Islet precursor cell (in vitro differentiated cells): Measurements from ENCODE around the gene BCAS1.
A peak's percentile ranks its signal among the peaks of the same experiment; 100 is the strongest.
"Not testable (repeated sequence)": the region's sequence is repeated elsewhere in the genome, so short reads cannot be mapped to it uniquely, and the experiment has no call there.

Experiments used
- DNase-seq: peaks from one replicate; pipeline ENCODE4 v3.0.0-alpha.2; 2018

BCAS1 gene

GRCh38 chr20:53939572-53940359 is 130.6 kb downstream of the BCAS1 start:
- DNase-seq = peak; percentile 95

DNA sequence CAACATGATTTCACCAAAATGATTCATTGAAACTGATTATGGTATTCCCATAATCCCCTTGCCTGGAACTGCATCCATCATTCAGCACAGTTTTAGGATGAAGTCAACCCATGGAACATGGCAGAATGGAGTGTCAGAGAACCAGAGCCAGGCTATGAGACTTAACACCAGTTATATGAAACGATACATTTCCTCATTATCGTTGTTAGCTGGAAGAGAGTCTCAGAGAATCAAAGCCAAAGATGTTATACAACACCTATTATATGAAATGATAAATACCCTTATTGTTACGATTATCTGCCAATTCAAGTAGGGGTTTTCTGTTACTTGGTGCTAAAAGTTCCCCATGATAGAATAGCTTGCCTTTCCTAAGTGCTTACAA is 131.2 kb downstream of the BCAS1 start:
- DNase-seq = no peak

- no peak for DNase-seq
Measured at GRCh38 chr20:53938739-53939138, 131.7 kb downstream of the BCAS1 start.

DNA sequence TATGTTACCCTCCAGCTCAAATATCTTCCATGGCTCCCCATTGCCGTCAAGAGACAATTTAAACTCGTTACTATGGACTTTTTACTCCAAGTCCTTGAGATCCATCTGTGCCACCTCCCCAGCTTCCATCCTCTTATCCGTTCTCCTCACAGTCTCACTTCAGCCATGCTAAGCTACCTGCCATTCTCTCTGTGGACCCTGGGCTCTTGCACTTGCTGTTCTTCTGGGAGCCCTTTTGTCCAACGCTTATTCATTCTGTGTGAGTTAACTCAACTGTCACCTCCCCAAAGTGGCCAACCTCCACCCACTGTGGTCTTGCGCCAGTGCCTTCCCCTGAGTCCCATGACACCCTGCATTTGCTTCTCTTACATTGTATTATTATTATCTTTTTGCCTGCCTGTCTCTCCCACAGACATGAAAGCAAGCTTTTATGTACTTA is 132.4 kb downstream of the BCAS1 start:
- peak; percentile 14 for DNase-seq

DNA sequence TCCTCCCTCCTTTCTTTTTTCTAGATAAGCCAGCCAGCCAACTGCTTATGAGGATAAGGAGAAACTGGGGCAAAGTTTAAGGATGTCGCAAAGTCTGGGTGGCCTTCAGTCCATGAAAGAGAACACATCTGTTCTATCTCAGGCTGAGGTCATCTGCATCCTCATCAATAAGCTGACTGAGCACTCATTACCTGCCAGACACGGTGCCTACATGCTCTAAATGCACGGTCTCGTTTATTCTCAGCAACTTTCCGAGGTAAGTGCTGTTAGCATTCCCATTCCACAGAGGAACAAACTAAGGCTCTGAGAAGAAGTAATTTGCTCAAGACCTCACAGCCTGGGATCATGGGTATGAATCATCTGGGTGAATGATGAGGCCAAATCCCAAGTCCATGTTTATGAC is 133.1 kb downstream of the BCAS1 start:
- no peak for DNase-seq

GRCh38 chr20:53935344-53936084 is 134.9 kb downstream of the BCAS1 start:
- peak; percentile 40 for DNase-seq

- DNase-seq = peak; percentile 83
Measured at GRCh38 chr20:53934421-53935343, 135.7 kb downstream of the BCAS1 start.

GRCh38 chr20:53933232-53933846 is 137.1 kb downstream of the BCAS1 start:
- DNase-seq = no peak

- DNase-seq = not testable (repeated sequence)
Measured at GRCh38 chr20:53932655-53933192, 137.7 kb downstream of the BCAS1 start.

DNA sequence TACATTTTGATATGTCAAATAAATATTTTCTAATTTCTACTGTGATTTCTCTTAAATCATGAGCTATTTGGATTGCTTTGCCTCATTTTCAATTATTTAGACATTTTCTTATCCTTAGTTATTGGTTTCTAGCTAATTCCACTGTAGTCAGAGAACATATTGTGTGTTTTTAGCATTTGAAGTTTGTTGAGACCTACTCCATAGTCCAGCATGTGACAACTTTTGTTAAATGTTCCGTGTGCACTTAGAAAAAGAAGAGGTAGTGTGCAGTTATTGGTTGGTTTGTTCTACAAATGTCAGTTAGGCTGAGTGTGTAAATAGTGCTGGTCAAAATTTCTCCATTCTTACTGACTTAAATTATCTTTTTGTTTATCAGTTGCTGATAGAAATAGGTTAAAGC is 138.8 kb downstream of the BCAS1 start:
- no peak for DNase-seq

GRCh38 chr20:53930651-53931504 is 139.5 kb downstream of the BCAS1 start:
- no peak for DNase-seq

DNA sequence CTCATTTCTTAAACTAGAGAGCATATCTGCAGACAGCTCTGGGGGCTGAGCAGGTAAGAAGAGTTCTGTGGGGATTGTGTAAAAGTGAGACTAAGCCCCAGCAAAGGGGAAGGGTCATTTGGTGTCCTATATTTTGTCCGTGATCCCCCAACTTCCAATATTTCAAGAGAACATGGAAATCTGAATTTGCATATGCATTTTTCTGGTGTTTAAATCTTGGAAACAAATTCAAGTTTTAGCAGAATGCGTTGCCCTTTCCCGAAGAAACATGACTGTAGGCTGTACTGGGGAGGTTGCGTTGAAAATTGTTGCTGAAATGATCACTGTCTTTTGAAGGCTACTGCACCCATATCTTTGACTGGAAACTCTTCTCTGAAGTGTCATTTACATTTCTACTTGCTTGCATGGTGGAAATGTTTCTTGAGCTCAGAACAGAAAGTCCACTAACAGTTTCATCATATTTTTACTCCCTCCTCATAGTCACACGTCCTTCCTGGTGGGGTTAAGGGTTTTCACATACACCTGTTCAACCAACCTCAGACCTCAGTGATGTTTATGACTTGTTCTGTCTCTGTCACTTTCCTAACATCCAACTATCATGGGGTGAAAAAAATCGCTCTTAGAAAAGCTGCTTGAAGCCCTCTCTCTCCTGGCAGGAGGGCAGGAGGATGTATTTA is 140.3 kb downstream of the BCAS1 start:
- DNase-seq = no peak

- no peak for DNase-seq
Measured at GRCh38 chr20:53929399-53929798, 141.0 kb downstream of the BCAS1 start.

GRCh38 chr20:53927990-53928389 is 142.4 kb downstream of the BCAS1 start:
- DNase-seq = no peak

GRCh38 chr20:53926428-53927028 is 143.9 kb downstream of the BCAS1 start:
- DNase-seq = peak; percentile 60

DNA sequence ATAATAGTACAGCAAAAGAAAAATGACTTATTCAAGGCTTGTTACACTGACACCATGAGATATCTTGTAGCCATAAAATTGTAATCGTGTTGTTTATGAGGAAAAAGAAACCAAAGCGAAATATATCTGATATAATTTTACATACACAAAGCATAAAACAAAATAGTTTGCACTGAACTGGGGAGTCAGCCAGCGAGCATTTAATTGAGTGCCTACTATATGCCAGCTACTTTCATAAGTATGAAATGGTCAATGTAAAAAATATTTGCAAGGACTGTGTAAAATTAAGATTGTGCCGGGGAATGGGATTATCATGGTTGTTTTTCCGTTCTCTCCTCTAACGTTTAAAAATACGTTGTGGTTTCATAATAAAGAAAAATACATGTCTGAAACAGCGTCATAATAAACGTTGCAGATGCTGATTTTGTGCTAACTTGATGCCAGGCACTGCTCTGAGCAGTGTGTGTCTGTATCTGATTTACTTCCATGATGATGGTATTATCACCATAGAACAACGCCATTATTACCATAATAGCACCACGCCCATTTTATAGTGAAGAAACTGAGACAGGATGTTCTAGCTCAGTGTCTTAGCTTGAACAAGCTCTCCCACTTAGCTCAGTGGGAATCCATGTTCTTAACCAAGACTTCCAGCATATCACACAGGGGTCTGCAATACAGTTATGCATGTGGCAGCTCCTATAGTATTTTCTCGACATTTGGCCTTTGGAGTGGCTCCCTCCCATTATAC is 144.6 kb downstream of the BCAS1 start:
- no peak for DNase-seq

- peak; percentile 30 for DNase-seq
Measured at GRCh38 chr20:53923566-53924369, 146.6 kb downstream of the BCAS1 start.

DNA sequence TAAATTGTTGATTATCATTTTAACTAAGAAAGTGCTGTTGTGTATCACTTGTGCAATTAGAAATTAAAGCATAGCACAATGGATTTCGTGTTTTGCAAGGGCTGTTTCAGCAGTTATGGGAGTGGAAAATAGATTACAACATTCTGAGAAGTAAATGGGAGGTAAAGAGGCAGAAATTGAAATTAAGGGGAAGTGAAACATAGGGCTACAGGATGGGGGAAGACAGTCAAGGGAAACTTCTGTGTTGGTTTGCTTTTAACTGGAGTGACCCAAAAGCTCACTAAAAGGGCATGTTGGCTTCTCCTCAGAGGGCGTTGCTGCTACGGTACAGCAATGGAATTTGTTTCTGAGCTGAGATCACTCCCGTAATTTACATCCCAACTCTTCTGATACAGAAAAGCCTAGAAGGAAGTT is 147.5 kb downstream of the BCAS1 start:
- no peak for DNase-seq
